Measurements from ENCODE around the gene TP53TG5.

The TP53TG5 gene

GRCh38 chr20:45346291-45346718 lies 31.8 kb downstream of the TP53TG5 start:
- no peak for DNase-seq (ENCODE audit: low spot score)

- DNase-seq (ENCODE audit: low spot score): no peak
Measured at GRCh38 chr20:45345104-45345936, 32.8 kb downstream of the TP53TG5 start.

- peak; percentile 85 for DNase-seq (ENCODE audit: low spot score)
Measured at GRCh38 chr20:45344168-45344860, 33.8 kb downstream of the TP53TG5 start.

GRCh38 chr20:45343532-45344167 lies 34.5 kb downstream of the TP53TG5 start:
- DNase-seq (ENCODE audit: low spot score): no peak

GRCh38 chr20:45342855-45343531 lies 35.1 kb downstream of the TP53TG5 start:
- DNase-seq (ENCODE audit: low spot score): no peak

GRCh38 chr20:45341939-45342854 lies 35.9 kb downstream of the TP53TG5 start:
- DNase-seq (ENCODE audit: low spot score): no peak

GRCh38 chr20:45341579-45341938 lies 36.6 kb downstream of the TP53TG5 start:
- DNase-seq (ENCODE audit: low spot score): no peak

- DNase-seq (ENCODE audit: low spot score): no peak
Measured at GRCh38 chr20:45340951-45341350, 37.2 kb downstream of the TP53TG5 start.

GRCh38 chr20:45340236-45340847 lies 37.8 kb downstream of the TP53TG5 start:
- DNase-seq (ENCODE audit: low spot score): no peak

GRCh38 chr20:45339799-45340198 lies 38.3 kb downstream of the TP53TG5 start:
- DNase-seq (ENCODE audit: low spot score): no peak

- DNase-seq (ENCODE audit: low spot score): no peak
Measured at GRCh38 chr20:45339084-45339483, 39.0 kb downstream of the TP53TG5 start.

GRCh38 chr20:45338121-45339030 lies 39.7 kb downstream of the TP53TG5 start:
- no peak for DNase-seq (ENCODE audit: low spot score)

- DNase-seq (ENCODE audit: low spot score): peak; percentile 92
Measured at GRCh38 chr20:45337367-45338120, 40.6 kb downstream of the TP53TG5 start.

- peak; percentile 84 for DNase-seq (ENCODE audit: low spot score)
Measured at GRCh38 chr20:45336530-45337366, 41.4 kb downstream of the TP53TG5 start.

- no peak for DNase-seq (ENCODE audit: low spot score)
Measured at GRCh38 chr20:45330476-45330875, 47.6 kb downstream of the TP53TG5 start.

GRCh38 chr20:45329497-45330319 lies 48.4 kb downstream of the TP53TG5 start:
- no peak for DNase-seq (ENCODE audit: low spot score)

- DNase-seq (ENCODE audit: low spot score): no peak
Measured at GRCh38 chr20:45328451-45328850, 49.7 kb downstream of the TP53TG5 start.
